Thyroid gland (tissue), 4 donors: ENCODE data around the gene CENPM. TPM values are rescaled to one million over a fixed set of nuclear protein-coding genes. Genes with fewer than 3 reads are reported as not detected.
A peak's percentile ranks its signal among the peaks of the same experiment; 100 is the strongest.

Source experiments
- DNase-seq, 2 donors: peaks; one replicate each; pipeline ENCODE4 v3.0.0-alpha.2; 2019
- H3K27ac ChIP-seq, 3 donors: fragments of 200-600 bp; sonication (generic); 1 replicate in 2 of 3; 2 replicates in 1 of 3; pipeline ENCODE4 v1.5.1; 2016 to 2019; ENCODE audit warnings: mild to moderate bottlenecking in 1 of 3, moderate library complexity in 1 of 3
- H3K27me3 ChIP-seq: fragments of 200-600 bp; sonication (generic); one replicate; pipeline ENCODE4 v1.5.1; 2019
- H3K36me3 ChIP-seq, 2 donors: fragments of 200-600 bp; sonication (generic); one replicate each; pipeline ENCODE4 v1.5.1; 2016 to 2019
- H3K4me1 ChIP-seq, 2 donors: fragments of 200-600 bp; sonication (generic); one replicate each; pipeline ENCODE4 v1.5.1; 2017 to 2019
- H3K4me3 ChIP-seq, 3 donors: fragments of 200-600 bp; sonication (generic); replicated peaks in 1 of 3; 1 replicate in 2 of 3; 2 replicates in 1 of 3; pipeline ENCODE4 v1.5.1; 2016; ENCODE audit warnings: mild to moderate bottlenecking in 1 of 3
- H3K9me3 ChIP-seq: fragments of 200-600 bp; sonication (generic); one replicate; pipeline ENCODE4 v1.5.1; 2017
- CTCF ChIP-seq, 6 experiments: fragments of 200-600 bp in 3 of 6; fragments of 450-650 bp in 3 of 6; sonication (generic) in 3 of 6; IDR thresholded peaks; one replicate each; pipeline ENCODE4 v1.5.1; 2016 to 2019; ENCODE audit warnings: antibody characterized with exemption in 6 of 6, mild to moderate bottlenecking in 2 of 6, inconsistent platforms in 1 of 6, moderate library complexity in 1 of 6
- POLR2A ChIP-seq, 2 donors: fragments of 450-650 bp; IDR thresholded peaks; one replicate each; pipeline ENCODE4 v1.6.1; 2017; ENCODE audit warnings: antibody characterized with exemption in 2 of 2, mild to moderate bottlenecking in 2 of 2, moderate library complexity in 1 of 2
- WGBS, 2 donors: methylation state at CpG; one replicate each; pipeline ENCODE4 v1.1.5; 2017; 5-methylcytosine and 5-hydroxymethylcytosine counted together
- intact Hi-C: fragments of 100-400 bp; cut with DNase I; formaldehyde crosslinking; loops from one replicate; pipeline ENCODE4 v1.15.1; 2023
- total RNA-seq, 4 donors: library from RNA; depleted of rRNA; stranded (reverse); fragments of >200 nt; gene quantifications; one replicate each; pipeline ENCODE4 v1.2.3, GENCODE V29; 2016

CENPM gene
- under 1 TPM in 1 of 4 donors, not detected in 3; 0.56 TPM for total RNA-seq

- Histone ChIP-seq H3K27me3 (no peaks in the 10 kb centered on the region), H3K36me3 (no peaks in the 10 kb centered on the region), H3K9me3 (no peaks in the 10 kb centered on the region), H3K4me3 (peak within 1 kb of the TSS; percentile 19 to 49 (median 49)), H3K4me1 (peaks cover 5 to 13% of the 10 kb centered on the region in 2 donors), H3K27ac (peak within 1 kb of the TSS in 1 of 3 donors; percentile 52)
- peak in 1 of 2 donors; percentile 9 for TF ChIP-seq POLR2A (IDR thresholded peaks at IDR 0.05)
- TF ChIP-seq CTCF (IDR thresholded peaks at IDR 0.05), result peak in 1 of 6 experiments; percentile 12
- intact Hi-C loops, result loop anchor here (5.0 kb wide), 1 partner anchor 115 kb away; the partner anchor contains the start of gene SREBF2
- peak; percentile 93 to 94 for DNase-seq
- WGBS, 2 donors, result 3 to 5% methylated on average over 30 to 39 of the region's 56 CpGs
Measured at GRCh38 chr22:41946629-41947423, at the start of gene CENPM. Gene CENPM (minus strand): TSS chr22:41947152. CDS start chr22:41947076, 76 bp downstream.

- intact Hi-C loops, result no loop called here
- no peaks in the 10 kb centered on the region for H3K27me3 ChIP-seq
- 76 to 77% methylated on average over 3 of the region's 3 CpGs for WGBS, 2 donors
- TF ChIP-seq POLR2A (IDR thresholded peaks at IDR 0.05) (no peak), CTCF (IDR thresholded peaks at IDR 0.05) (no peak)
- no peak for DNase-seq
- no peaks in the 10 kb centered on the region for H3K36me3 ChIP-seq
- no peaks in the 10 kb centered on the region for H3K9me3 ChIP-seq
- H3K4me1 ChIP-seq, result peaks cover 0 to 7% of the 10 kb centered on the region in 2 donors
- H3K4me3 ChIP-seq, result no peak overlapping the region
- H3K27ac ChIP-seq, result no peak overlapping the region
Measured at GRCh38 chr22:41995211-41995610, 48.3 kb upstream of the CENPM start.

- WGBS, 2 donors, result 91 to 98% methylated on average over 5 of the region's 5 CpGs
- no peaks in the 10 kb centered on the region for H3K27me3 ChIP-seq
- DNase-seq, result no peak
Measured at GRCh38 chr22:41992496-41992895, 45.5 kb upstream of the CENPM start.

GRCh38 chr22:41991111-41991510 is 44.2 kb upstream of the CENPM start:
- no peak for TF ChIP-seq CTCF (IDR thresholded peaks at IDR 0.05)
- TF ChIP-seq POLR2A (IDR thresholded peaks at IDR 0.05), result no peak
- Histone ChIP-seq H3K4me3 (no peak overlapping the region), H3K9me3 (no peaks in the 10 kb centered on the region), H3K27ac (no peak overlapping the region), H3K36me3 (no peaks in the 10 kb centered on the region), H3K27me3 (no peaks in the 10 kb centered on the region), H3K4me1 (no peaks in the 10 kb centered on the region)
- intact Hi-C loops, result no loop called here
- no peak for DNase-seq
- WGBS, 2 donors, result 93 to 94% methylated on average over 7 of the region's 7 CpGs

More at GRCh38 chr22:41992496-41992895, 45.5 kb upstream of the CENPM start:
- Histone ChIP-seq H3K36me3 (no peaks in the 10 kb centered on the region), H3K9me3 (no peaks in the 10 kb centered on the region), H3K4me1 (no peaks in the 10 kb centered on the region), H3K4me3 (no peak overlapping the region), H3K27ac (no peak overlapping the region)
- intact Hi-C loops, result no loop called here
- TF ChIP-seq POLR2A (IDR thresholded peaks at IDR 0.05), result no peak
- TF ChIP-seq CTCF (IDR thresholded peaks at IDR 0.05), result no peak

- no peak for DNase-seq
- Histone ChIP-seq H3K4me3 (no peak overlapping the region), H3K27me3 (no peaks in the 10 kb centered on the region), H3K36me3 (no peaks in the 10 kb centered on the region), H3K4me1 (no peaks in the 10 kb centered on the region), H3K27ac (no peak overlapping the region), H3K9me3 (no peaks in the 10 kb centered on the region)
- intact Hi-C loops, result no loop called here
- WGBS, 2 donors, result 72 to 79% methylated on average over 4 of the region's 4 CpGs
- TF ChIP-seq CTCF (IDR thresholded peaks at IDR 0.05), result no peak
- TF ChIP-seq POLR2A (IDR thresholded peaks at IDR 0.05), result no peak
Measured at GRCh38 chr22:41989246-41989645, 42.3 kb upstream of the CENPM start.
